SK-N-SH (cell line): ENCODE data around the gene CASP9.

Experiments used
- CTCF ChIP-seq: fragments of 200-600 bp; sonication (generic); IDR thresholded peaks from 2 replicates; pipeline ENCODE4 v1.6.1; 2017; ENCODE audit warnings: antibody characterized with exemption, mild to moderate bottlenecking, moderate library complexity
- EP300 ChIP-seq, 2 experiments: IDR thresholded peaks; 2 replicates each; pipeline versions ENCODE4 v1.4.0 to v1.6.1; 2012; ENCODE audit warnings: borderline replicate concordance in 1 of 2, low read depth in 1 of 2, low read length in 1 of 2
- GATA2 ChIP-seq: sonication (generic); formaldehyde crosslinking; IDR thresholded peaks from 2 replicates; pipeline ENCODE4 v1.5.0; 2020; ENCODE audit warnings: mild to moderate bottlenecking, missing genetic modification reagents
- MAX ChIP-seq: IDR thresholded peaks from 2 replicates; pipeline ENCODE4 v1.4.0; 2012; ENCODE audit warnings: low read depth
- POLR2AphosphoS5 ChIP-seq: IDR thresholded peaks from 2 replicates; pipeline ENCODE4 v1.6.1; 2012; ENCODE audit warnings: low read depth, low read length
- RAD21 ChIP-seq: IDR thresholded peaks from 2 replicates; pipeline ENCODE4 v1.6.1; 2012; ENCODE audit warnings: mild to moderate bottlenecking, low read length
- REST ChIP-seq: IDR thresholded peaks from 2 replicates; pipeline ENCODE4 v1.6.1; 2012; ENCODE audit warnings: mild to moderate bottlenecking, low read depth, low read length, moderate library complexity
- TAF1 ChIP-seq: IDR thresholded peaks from 2 replicates; pipeline ENCODE4 v1.6.1; 2012; ENCODE audit warnings: low read depth, mild to moderate bottlenecking, low read length, moderate library complexity, borderline replicate concordance
- TCF12 ChIP-seq: IDR thresholded peaks from 2 replicates; pipeline ENCODE4 v1.4.0; 2012
- TEAD4 ChIP-seq: IDR thresholded peaks from 2 replicates; pipeline ENCODE4 v1.4.0; 2012; ENCODE audit warnings: mild to moderate bottlenecking, borderline replicate concordance; ENCODE audit not compliant: insufficient read depth
- USF1 ChIP-seq: IDR thresholded peaks from 2 replicates; pipeline ENCODE4 v1.4.0; 2012; ENCODE audit warnings: low read depth, borderline replicate concordance

GRCh38 chr1:15453734-15454133 lies 70.3 kb downstream of the CASP9 start:
- no peak for TF ChIP-seq CTCF
- no peak for TF ChIP-seq USF1
- TF ChIP-seq RAD21 = no peak
- TF ChIP-seq REST = no peak
- no peak for TF ChIP-seq POLR2AphosphoS5
- no peak for TF ChIP-seq MAX
- TF ChIP-seq EP300 (IDR thresholded peaks at IDR 0.05; ENCODE audit: borderline replicate concordance in 1 of 2, low read depth in 1 of 2, low read length in 1 of 2) = no peak
- no peak for TF ChIP-seq TCF12
- TF ChIP-seq TEAD4 = no peak
- TF ChIP-seq TAF1 = no peak
- no peak for TF ChIP-seq GATA2 (CRISPR knock-in tag)
